ENCODE measurements around the gene TTC1.

GRCh38 chr5:160071916-160072315, 63.0 kb downstream of the TTC1 start:
- no peak for TF ChIP-seq CTCF (IDR thresholded peaks at IDR 0.05; ENCODE audit: low read depth, low read length, poor library complexity, severe bottlenecking)
- TF ChIP-seq EZH2phosphoT487 (IDR thresholded peaks at IDR 0.05; ENCODE audit: borderline replicate concordance, low read length): no peak

All from DOHH2 (cell line).